GM10266 (cell line): ENCODE results near the gene TXNRD1.
"Not testable (repeated sequence)": the region's sequence is repeated elsewhere in the genome, so short reads cannot be mapped to it uniquely, and the experiment has no call there.

Experiments used
- DNase-seq: peaks from one replicate; pipeline ENCODE4 v3.0.0; 2012; ENCODE audit errors: extremely low spot score
- TF ChIP-seq, protein P1 (sequence below): IDR thresholded peaks from 2 replicates; pipeline ENCODE4 v1.5.1; 2012; ENCODE audit warnings: mild to moderate bottlenecking, low read depth; ENCODE audit not compliant: control insufficient read depth, insufficient read depth; ENCODE audit errors: missing control alignments

The TXNRD1 gene

DNA sequence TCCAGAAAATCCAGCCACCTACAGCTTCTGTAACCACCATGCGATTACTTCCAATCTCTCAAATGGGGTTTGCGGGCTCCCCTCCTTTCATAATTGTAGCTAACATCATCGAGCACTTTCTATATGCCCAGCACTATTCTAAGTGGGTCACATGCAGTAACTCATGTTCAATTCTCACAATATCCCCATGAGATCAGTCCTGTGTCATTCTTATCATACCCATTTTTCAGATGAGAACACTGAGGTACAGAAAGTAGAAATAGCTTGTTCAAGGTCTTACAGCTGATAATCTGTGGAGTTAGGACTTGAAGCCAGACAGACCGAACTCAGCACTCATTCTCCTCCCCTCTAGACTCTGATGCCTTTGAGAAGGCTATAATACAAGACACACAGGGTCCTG, 162.8 kb downstream of the TXNRD1 start:
- TF ChIP-seq, protein P1, sequence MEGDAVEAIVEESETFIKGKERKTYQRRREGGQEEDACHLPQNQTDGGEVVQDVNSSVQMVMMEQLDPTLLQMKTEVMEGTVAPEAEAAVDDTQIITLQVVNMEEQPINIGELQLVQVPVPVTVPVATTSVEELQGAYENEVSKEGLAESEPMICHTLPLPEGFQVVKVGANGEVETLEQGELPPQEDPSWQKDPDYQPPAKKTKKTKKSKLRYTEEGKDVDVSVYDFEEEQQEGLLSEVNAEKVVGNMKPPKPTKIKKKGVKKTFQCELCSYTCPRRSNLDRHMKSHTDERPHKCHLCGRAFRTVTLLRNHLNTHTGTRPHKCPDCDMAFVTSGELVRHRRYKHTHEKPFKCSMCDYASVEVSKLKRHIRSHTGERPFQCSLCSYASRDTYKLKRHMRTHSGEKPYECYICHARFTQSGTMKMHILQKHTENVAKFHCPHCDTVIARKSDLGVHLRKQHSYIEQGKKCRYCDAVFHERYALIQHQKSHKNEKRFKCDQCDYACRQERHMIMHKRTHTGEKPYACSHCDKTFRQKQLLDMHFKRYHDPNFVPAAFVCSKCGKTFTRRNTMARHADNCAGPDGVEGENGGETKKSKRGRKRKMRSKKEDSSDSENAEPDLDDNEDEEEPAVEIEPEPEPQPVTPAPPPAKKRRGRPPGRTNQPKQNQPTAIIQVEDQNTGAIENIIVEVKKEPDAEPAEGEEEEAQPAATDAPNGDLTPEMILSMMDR, result no peak
- DNase-seq, result no peak

DNA sequence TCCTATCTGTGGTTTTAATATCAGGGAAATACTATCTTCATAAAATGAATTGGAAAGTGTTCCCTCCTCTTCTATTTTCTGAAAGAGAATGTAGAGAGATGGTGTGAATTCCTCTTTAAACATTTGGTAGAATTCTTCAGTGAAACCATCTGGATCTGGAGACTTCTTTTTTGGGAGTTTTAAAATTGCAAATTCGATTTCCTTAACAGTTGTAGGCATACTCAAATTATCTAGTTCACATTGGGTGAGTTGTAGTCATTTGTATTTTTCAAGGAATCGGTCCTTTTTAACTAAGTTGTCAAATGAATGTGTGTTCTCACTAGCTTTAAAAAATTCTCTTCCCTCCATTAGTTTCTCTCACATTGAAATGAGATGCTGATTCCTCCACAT, 165.8 kb downstream of the TXNRD1 start:
- no peak for DNase-seq
- TF ChIP-seq, protein P1, result no peak

DNA sequence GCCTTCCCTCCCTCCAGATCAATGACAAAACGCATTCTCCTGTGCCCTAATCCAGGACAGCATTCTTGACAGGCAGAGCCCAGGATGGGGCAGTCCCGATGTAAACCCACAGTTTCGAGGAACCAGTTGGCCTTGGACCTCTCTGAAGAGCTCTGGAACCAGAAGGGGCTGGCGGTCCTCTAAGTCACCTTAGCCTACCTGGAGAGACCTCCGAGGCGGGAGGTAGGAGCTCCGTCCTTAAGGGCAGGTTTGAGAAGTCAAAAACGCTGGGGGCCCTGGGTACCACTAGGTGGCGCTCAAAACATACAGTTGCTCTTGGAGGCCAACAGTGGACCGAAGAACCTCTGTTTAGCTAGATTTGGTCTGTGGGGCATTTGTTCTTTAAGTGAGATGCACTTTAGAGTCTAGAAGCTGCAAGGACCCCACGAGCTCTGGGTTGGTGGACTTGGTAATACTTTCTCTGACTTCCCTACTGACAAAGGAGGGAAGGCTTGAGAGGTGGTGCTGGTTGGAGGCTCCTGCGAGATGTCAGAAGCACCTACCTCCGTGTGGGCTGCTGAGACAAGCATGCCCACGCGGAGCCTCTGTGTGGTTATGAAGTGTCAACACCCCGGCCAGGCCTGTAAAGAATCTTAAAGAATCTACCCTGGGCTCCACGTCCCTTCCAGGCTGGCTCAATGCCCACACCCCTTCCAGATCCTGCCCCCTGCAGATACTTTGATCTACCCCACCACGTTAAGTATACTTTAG, 166.3 kb downstream of the TXNRD1 start:
- peak; percentile 78 for DNase-seq
- TF ChIP-seq, protein P1, result peak; percentile 86

- TF ChIP-seq, protein P1, result no peak
- no peak for DNase-seq
Observed at GRCh38 chr12:104384141-104384880, 168.7 kb downstream of the TXNRD1 start.

DNA sequence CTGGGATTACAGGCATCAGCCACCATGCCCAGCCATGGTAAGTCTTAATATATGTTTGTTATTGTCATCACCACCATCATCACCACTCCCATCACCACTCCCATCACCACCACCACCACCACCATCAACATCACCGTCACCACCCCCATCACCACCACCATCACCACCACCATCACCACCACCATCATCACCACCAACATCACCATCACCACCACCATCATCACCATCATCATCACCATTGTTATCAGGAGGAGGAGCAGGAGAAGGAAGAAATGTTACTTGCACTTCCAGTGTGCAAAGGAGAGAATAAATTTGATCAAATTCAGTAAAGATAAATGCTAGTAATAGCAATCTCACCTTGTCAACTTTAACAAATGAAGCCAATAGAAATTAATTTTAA, 169.9 kb downstream of the TXNRD1 start:
- TF ChIP-seq, protein P1, result no peak
- no peak for DNase-seq

GRCh38 chr12:104386461-104386860, 170.9 kb downstream of the TXNRD1 start:
- no peak for DNase-seq
- TF ChIP-seq, protein P1, result no peak

DNA sequence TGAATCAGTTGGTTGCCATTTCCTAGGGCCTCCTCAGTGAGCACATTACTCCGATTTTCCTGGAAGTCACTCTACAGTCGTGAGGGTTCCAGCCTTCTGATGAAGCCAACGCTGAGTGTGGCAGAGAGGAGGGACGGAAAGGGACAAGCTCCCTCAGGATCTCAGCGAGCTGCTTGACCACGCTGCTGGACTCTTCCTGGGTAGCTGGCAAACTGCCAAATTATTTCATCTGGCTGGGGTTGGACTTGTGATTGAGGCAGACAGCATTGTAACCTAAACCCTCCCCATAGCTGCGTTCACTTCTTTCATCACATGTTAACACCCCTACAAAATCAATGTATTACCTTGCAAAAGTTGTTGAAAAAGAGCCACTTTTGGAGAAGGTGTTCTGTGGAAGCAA, 171.6 kb downstream of the TXNRD1 start:
- DNase-seq, result no peak

DNA sequence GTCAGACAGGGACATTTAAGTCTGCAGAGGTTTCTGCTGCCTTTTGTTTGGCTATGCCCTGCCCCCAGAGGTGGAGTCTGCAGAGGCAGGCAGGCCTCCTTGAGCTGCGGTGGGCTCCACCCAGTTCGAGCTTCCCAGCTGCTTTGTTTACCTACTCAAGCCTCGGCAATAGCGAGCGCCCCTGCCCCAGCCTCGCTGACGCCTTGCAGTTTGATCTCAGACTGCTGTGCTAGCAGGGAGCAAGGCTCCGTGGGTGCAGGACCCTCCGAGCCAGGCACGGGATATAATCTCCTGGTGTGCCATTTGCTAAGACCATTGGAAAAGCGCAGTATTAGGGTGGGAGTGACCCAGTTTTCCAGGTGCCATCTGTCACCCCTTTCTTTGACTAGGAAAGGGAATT, 178.5 kb downstream of the TXNRD1 start:
- not testable (repeated sequence) for DNase-seq

More for the DNA sequence above, 171.6 kb downstream of the TXNRD1 start:
- TF ChIP-seq, protein P1, result no peak
